ENCODE results near the gene JAML.

JAML gene

GRCh38 chr11:118167906-118168305 lies 56.9 kb downstream of the JAML start:
- TF ChIP-seq CTCF (conservative IDR thresholded peaks at IDR 0.05; ENCODE audit: control insufficient read depth, insufficient read depth, low read depth, low read length): no peak
- DNase-seq (ENCODE audit: low read depth): no peak
- H3K4me3 ChIP-seq (ENCODE audit: control insufficient read depth, low read depth, low read length): no peak overlapping the region

DNA sequence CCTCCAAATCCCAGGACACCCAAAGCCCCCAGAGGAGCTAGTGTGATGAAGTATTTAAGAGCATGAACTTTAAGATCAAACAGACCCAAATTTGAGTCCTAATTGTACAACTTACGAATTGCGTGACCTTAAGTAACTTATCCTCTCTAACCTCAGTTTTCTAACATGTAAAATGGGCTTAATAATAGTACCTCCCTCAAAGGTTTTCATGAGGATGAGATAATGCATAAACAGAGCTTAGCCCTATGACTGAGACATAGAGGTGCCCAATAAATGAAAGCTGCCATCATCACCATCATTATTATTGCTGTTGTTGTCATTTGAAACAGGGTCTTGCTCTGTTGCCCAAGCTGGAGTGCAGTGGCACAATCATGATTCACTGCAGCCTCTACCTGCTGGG lies 57.6 kb downstream of the JAML start:
- no peak for DNase-seq (ENCODE audit: low read depth)

GRCh38 chr11:118166641-118167040 lies 58.2 kb downstream of the JAML start:
- no peak overlapping the region for H3K4me3 ChIP-seq (ENCODE audit: control insufficient read depth, low read depth, low read length)
- no peak for DNase-seq (ENCODE audit: low read depth)
- no peak for TF ChIP-seq CTCF (conservative IDR thresholded peaks at IDR 0.05; ENCODE audit: control insufficient read depth, insufficient read depth, low read depth, low read length)

More for the DNA sequence above, 57.6 kb downstream of the JAML start:
- no peak for TF ChIP-seq CTCF (conservative IDR thresholded peaks at IDR 0.05; ENCODE audit: control insufficient read depth, insufficient read depth, low read depth, low read length)
- no peak overlapping the region for H3K4me3 ChIP-seq (ENCODE audit: control insufficient read depth, low read depth, low read length)

DNA sequence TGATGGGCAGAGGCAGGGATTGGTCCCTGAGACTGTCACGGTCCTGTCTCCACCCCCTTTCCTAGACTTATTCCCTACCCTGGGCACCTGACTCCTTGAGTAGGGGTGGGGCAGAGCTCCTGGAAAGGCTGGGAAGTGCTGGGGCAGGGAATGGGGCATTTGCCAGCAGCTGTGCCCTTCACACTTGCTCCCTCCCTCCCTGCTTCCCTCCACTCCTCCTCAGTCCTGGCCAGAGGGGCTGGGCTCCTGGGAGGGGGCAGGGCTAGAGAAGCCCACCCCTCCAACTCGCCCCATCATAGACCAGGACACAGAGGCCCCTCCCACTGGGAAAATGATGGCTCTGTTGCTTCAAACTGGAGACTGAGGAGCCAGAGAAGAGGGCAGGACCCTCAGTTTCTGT lies 59.9 kb downstream of the JAML start:
- H3K4me3 ChIP-seq (ENCODE audit: control insufficient read depth, low read depth, low read length): no peak overlapping the region
- TF ChIP-seq CTCF (conservative IDR thresholded peaks at IDR 0.05; ENCODE audit: control insufficient read depth, insufficient read depth, low read depth, low read length): no peak
- no peak for DNase-seq (ENCODE audit: low read depth)

DNA sequence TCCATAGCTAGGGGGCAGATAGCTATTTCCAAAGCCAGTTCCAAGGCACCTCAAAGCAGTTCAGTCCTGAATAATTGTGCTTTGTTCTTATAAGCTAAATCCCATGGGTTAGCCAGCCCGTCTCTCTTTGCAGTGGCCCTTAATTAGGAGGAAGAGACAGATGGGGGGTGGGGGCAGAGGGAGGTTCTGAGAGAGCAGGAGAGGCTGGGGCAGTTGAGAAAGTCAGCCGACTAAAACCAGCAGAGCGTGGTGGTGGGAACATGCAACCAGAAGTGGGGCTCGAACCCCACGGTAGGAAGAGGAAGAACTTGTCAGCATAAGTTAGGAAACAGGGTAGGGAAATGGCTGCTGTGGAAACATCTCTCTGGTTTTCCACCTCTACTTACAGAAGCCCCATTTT lies 61.3 kb downstream of the JAML start:
- no peak for TF ChIP-seq CTCF (conservative IDR thresholded peaks at IDR 0.05; ENCODE audit: control insufficient read depth, insufficient read depth, low read depth, low read length)
- no peak overlapping the region for H3K4me3 ChIP-seq (ENCODE audit: control insufficient read depth, low read depth, low read length)
- DNase-seq (ENCODE audit: low read depth): no peak

DNA sequence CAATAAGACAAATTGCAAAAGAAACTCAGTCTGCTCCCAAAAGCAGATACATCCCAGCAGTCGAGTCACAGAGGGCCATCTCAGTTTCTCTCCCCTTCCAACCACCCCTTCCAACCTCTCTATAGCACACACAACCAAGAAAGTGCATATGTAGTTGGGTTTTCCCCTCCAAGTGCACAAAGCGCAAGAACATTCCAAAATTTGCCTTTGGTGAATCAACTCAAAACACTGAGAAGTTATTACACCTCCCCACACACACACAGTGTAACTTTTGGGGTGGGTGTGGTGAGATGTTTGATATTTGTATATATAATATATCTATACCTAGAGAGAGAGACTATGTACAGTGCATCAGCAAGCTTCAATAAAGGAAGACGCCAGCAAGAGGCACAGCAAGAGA lies 62.0 kb downstream of the JAML start:
- no peak for TF ChIP-seq CTCF (conservative IDR thresholded peaks at IDR 0.05; ENCODE audit: control insufficient read depth, insufficient read depth, low read depth, low read length)
- no peak overlapping the region for H3K4me3 ChIP-seq (ENCODE audit: control insufficient read depth, low read depth, low read length)
- DNase-seq (ENCODE audit: low read depth): no peak

GRCh38 chr11:118161786-118162185 lies 63.0 kb downstream of the JAML start:
- no peak for TF ChIP-seq CTCF (conservative IDR thresholded peaks at IDR 0.05; ENCODE audit: control insufficient read depth, insufficient read depth, low read depth, low read length)
- no peak overlapping the region for H3K4me3 ChIP-seq (ENCODE audit: control insufficient read depth, low read depth, low read length)
- no peak for DNase-seq (ENCODE audit: low read depth)
